GM04504 (cell line): ENCODE data around the gene SREK1IP1.
"Not testable (repeated sequence)": the region's sequence is repeated elsewhere in the genome, so short reads cannot be mapped to it uniquely, and the experiment has no call there.

ENCODE experiments used
- DNase-seq: peaks from one replicate; pipeline ENCODE4 v3.0.0-alpha.2; 2012; ENCODE audit warnings: low read depth

Gene SREK1IP1

GRCh38 chr5:64763948-64764503 is 4.5 kb downstream of the SREK1IP1 start:
- no peak for DNase-seq

- DNase-seq = no peak
Measured at GRCh38 chr5:64759960-64760660, 8.4 kb downstream of the SREK1IP1 start.

GRCh38 chr5:64758901-64759300 is 9.6 kb downstream of the SREK1IP1 start:
- DNase-seq = no peak

GRCh38 chr5:64754066-64754465 is 14.4 kb downstream of the SREK1IP1 start:
- no peak for DNase-seq

- no peak for DNase-seq
Measured at GRCh38 chr5:64749385-64749784, 19.1 kb downstream of the SREK1IP1 start.

GRCh38 chr5:64746446-64746845 is 22.0 kb downstream of the SREK1IP1 start:
- DNase-seq = no peak

- no peak for DNase-seq
Measured at GRCh38 chr5:64744914-64745313, 23.6 kb downstream of the SREK1IP1 start.

GRCh38 chr5:64742821-64743220 is 25.7 kb downstream of the SREK1IP1 start:
- peak; percentile 17 for DNase-seq

- DNase-seq = no peak
Measured at GRCh38 chr5:64742411-64742810, 26.1 kb downstream of the SREK1IP1 start.

GRCh38 chr5:64727150-64727549 is 41.3 kb downstream of the SREK1IP1 start:
- no peak for DNase-seq

GRCh38 chr5:64722588-64722987 is 45.9 kb downstream of the SREK1IP1 start:
- no peak for DNase-seq

- DNase-seq = not testable (repeated sequence)
Measured at GRCh38 chr5:64714495-64714894, 54.0 kb downstream of the SREK1IP1 start.

GRCh38 chr5:64707191-64707590 is 61.3 kb downstream of the SREK1IP1 start:
- DNase-seq = no peak

GRCh38 chr5:64706074-64706473 is 62.4 kb downstream of the SREK1IP1 start:
- not testable (repeated sequence) for DNase-seq

GRCh38 chr5:64700765-64701164 is 67.7 kb downstream of the SREK1IP1 start:
- no peak for DNase-seq

GRCh38 chr5:64696414-64696813 is 72.1 kb downstream of the SREK1IP1 start:
- not testable (repeated sequence) for DNase-seq

GRCh38 chr5:64693636-64694035 is 74.9 kb downstream of the SREK1IP1 start:
- DNase-seq = no peak

GRCh38 chr5:64691291-64691690 is 77.2 kb downstream of the SREK1IP1 start:
- no peak for DNase-seq

- DNase-seq = no peak
Measured at GRCh38 chr5:64690417-64691151, 77.9 kb downstream of the SREK1IP1 start, which contains the start of gene SHISAL2B. SHISAL2B (plus strand) TSS chr5:64690503; CDS start chr5:64690624, 121 bp downstream.

GRCh38 chr5:64690104-64690416 is 78.4 kb downstream of the SREK1IP1 start:
- no peak for DNase-seq

- no peak for DNase-seq
Measured at GRCh38 chr5:64688965-64689364, 79.5 kb downstream of the SREK1IP1 start.

GRCh38 chr5:64688391-64688790 is 80.1 kb downstream of the SREK1IP1 start:
- no peak for DNase-seq

- no peak for DNase-seq
Measured at GRCh38 chr5:64685866-64686265, 82.6 kb downstream of the SREK1IP1 start.
